ENCODE results near the gene NFIC. TPM values are rescaled to one million over a fixed set of nuclear protein-coding genes. Genes with fewer than 3 reads are reported as not detected.
A peak's percentile ranks its signal among the peaks of the same experiment; 100 is the strongest.

Gene NFIC
- 3.6 TPM for polyA plus RNA-seq (2013, experiment 1 of 4)
- polyA plus RNA-seq (2013, experiment 2 of 4): 5.5 TPM
- polyA plus RNA-seq (2013, experiment 3 of 4): 3.1 TPM
- 2.4 TPM for polyA plus RNA-seq (2013, experiment 4 of 4)

DNA sequence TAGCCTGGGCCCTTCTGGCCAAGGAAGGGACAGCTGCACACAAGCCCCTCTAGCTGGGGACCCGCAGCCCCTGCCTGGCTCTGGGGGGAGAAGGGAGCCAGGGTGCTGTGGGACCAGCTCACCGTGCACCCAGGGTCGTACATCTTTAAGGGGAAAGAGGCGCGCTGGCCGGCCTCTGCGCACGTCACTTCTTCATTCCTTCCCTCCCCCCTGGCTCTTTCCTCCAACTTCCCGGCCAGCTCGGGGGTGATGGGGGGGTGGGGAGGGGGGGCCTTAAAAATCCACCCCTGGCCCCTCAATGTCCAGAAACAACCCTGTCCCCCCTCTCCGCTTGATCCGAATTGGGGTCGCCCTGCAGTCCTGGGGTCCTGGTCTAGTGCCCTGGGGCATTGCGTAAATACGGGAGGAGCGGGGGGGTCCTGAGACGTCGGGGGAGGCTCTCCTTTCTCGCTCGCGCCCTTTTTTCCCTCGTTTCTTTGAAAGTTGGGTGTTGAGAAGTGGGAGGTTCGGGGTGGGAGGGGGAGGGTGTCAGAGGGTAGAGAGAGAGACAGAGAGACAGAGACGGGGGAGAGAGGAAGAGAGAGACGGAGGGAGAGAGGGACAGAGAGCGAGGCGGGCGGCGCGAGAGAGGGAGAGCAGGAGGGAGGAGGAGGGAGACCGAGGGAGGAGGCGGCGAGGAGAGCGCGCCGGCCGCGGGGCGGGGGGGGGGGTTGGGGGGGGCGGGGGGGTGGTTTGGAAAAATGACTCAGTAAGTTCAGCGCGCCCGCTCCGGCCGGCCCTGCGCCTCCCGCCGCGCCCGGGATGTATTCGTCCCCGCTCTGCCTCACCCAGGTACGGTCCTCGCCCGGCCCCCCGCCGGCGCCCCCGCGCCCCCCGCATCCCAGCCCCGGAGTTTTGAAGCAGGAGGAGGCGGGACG lies at the start of gene NFIC:
Gene NFIC (plus strand): TSS at position 748 of the 917 bp plus-strand sequence. CDS start 54 bp downstream, at position 802.
- 1% methylated on average over 41 to 46 of the region's 64 CpGs for WGBS, 2 experiments
- Histone ChIP-seq H3K4me1 (ENCODE audit: control insufficient read depth, insufficient read depth, low read length) (peaks cover 18% of the 10 kb centered on the region), H3K4me3 (ENCODE audit: insufficient read depth, low read depth, low read length) (peak within 1 kb of the TSS; percentile 29)

DNA sequence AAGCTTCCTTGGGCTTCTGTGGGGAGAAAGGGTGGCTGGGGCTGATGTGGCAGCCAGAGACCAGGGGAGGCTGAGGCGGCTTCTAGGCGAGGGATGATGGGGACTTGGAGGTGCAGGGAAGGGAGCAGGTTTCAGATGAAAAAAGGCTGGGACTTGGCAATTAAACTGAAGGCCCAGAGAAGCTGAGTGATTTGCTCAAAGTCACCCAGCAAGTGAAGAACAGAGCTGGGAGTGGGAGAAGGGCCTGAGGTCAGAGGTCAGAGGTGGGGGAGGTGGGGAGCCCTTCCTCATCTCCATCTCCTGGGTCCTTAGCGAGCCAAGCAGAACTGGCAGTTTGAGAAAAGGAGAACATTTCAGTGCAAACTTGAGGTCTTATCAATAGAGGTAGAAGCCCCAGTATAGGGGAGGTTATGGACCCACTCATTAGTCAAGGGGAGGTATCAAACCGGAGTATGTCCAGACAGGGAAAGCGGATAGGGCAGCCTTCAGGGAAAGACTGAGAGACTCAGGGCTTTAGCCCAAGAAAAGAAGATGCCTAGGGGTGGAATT lies 49.6 kb upstream of the NFIC start:
- H3K4me3 ChIP-seq (ENCODE audit: insufficient read depth, low read depth, low read length): no peak overlapping the region
- no peaks in the 10 kb centered on the region for H3K4me1 ChIP-seq (ENCODE audit: control insufficient read depth, insufficient read depth, low read length)
- no peaks in the 10 kb centered on the region for H3K36me3 ChIP-seq (ENCODE audit: control insufficient read depth, insufficient read depth, low read length)
- WGBS, 2 experiments: 87 to 93% methylated on average over 5 of the region's 5 CpGs
- H3K27me3 ChIP-seq (ENCODE audit: control insufficient read depth, insufficient read depth, low read length, poor library complexity, severe bottlenecking): peaks cover 16% of the 10 kb centered on the region
- no peak overlapping the region for H3K27ac ChIP-seq (ENCODE audit: insufficient read depth, low read depth, low read length, poor library complexity, severe bottlenecking)
- no peaks in the 10 kb centered on the region for H3K9me3 ChIP-seq (ENCODE audit: control insufficient read depth, low read length)

More for the DNA sequence above, at the start of gene NFIC:
- Histone ChIP-seq H3K9me3 (ENCODE audit: control insufficient read depth, low read length) (no peaks in the 10 kb centered on the region), H3K27ac (ENCODE audit: insufficient read depth, low read depth, low read length, poor library complexity, severe bottlenecking) (no peak within 1 kb of the TSS), H3K36me3 (ENCODE audit: control insufficient read depth, insufficient read depth, low read length) (no peaks in the 10 kb centered on the region), H3K27me3 (ENCODE audit: control insufficient read depth, insufficient read depth, low read length, poor library complexity, severe bottlenecking) (peaks cover 100% of the 10 kb centered on the region)

DNA sequence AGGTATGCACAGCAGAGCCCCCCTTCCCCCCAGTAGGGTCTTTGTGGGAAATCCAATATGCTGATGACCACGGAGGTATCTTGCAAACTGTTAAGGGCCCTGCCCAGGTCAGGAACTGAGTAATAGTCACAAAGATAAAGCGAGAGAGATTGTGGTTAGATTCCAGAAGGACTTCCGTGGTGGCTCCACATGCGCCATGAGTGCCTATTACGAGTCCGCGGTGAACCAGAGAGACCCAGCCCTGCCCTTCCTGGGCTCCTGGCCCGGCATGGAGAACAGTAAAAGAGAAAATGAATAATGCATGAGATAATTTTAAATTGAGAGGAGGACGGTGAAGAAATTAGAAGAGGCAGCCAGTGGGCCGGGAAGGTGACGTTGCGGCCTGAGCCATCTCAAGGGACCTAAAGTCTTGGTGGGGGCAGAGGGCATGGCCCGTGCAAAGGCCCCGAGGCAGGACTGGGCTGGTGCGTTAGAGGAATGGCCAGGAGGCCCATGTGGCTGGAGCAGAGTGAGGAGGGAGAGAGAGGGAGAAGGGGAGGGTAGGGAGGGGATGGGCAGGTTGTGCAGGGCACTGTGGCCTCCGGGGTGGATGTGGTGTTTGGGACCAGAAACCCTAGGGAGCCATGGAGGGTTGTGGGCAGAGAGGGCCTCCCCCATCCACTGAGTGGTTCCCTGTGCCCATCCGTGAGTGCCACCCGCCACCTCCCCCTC lies 46.6 kb upstream of the NFIC start:
- Histone ChIP-seq H3K27ac (ENCODE audit: insufficient read depth, low read depth, low read length, poor library complexity, severe bottlenecking) (no peak overlapping the region), H3K9me3 (ENCODE audit: control insufficient read depth, low read length) (no peaks in the 10 kb centered on the region), H3K4me1 (ENCODE audit: control insufficient read depth, insufficient read depth, low read length) (no peaks in the 10 kb centered on the region), H3K4me3 (ENCODE audit: insufficient read depth, low read depth, low read length) (no peak overlapping the region), H3K36me3 (ENCODE audit: control insufficient read depth, insufficient read depth, low read length) (no peaks in the 10 kb centered on the region), H3K27me3 (ENCODE audit: control insufficient read depth, insufficient read depth, low read length, poor library complexity, severe bottlenecking) (peaks cover 11% of the 10 kb centered on the region)
- 68 to 71% methylated on average over 18 of the region's 18 CpGs for WGBS, 2 experiments

DNA sequence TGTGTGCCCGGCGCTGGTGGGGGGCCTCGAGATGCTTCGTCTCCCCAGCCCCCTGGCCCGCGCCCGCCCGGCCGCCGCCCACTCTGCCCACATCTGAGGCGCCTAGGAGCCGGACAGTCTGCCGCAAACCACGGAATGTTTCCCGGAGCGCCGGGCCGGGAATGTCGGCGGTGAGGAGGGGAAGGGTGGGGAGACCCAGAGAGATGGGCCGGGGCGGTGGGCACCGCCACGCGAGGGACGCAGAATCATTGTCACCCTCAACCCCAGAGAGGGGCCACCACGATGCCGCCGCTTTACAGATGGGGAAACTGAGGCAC lies 46.1 kb upstream of the NFIC start:
- Histone ChIP-seq H3K4me3 (ENCODE audit: insufficient read depth, low read depth, low read length) (no peak overlapping the region), H3K4me1 (ENCODE audit: control insufficient read depth, insufficient read depth, low read length) (no peaks in the 10 kb centered on the region)
- 75 to 80% methylated on average over 29 of the region's 29 CpGs for WGBS, 2 experiments

DNA sequence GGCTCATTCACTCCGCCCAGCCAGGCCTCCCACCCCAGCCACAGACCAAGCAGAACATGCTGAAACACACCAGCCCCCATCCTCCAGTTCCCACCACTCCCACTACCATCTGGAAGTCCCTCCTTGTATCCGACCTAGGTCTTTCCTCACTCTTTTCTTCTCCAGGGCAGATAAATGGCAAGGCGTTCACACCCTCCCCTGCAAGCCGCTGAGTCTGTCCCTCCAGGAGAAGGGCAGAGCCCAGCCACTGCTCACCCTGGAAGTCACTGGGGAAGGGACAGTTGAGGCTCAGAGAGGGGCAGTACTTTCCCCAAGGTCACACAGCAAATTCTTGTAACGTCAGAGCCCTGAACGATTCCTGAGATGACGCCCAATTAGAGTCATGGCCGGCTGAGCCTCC lies 45.5 kb upstream of the NFIC start:
- WGBS, 2 experiments: 66 to 67% methylated on average over 8 of the region's 8 CpGs

More for the DNA sequence above, 46.1 kb upstream of the NFIC start:
- Histone ChIP-seq H3K36me3 (ENCODE audit: control insufficient read depth, insufficient read depth, low read length) (no peaks in the 10 kb centered on the region), H3K9me3 (ENCODE audit: control insufficient read depth, low read length) (no peaks in the 10 kb centered on the region), H3K27ac (ENCODE audit: insufficient read depth, low read depth, low read length, poor library complexity, severe bottlenecking) (no peak overlapping the region), H3K27me3 (ENCODE audit: control insufficient read depth, insufficient read depth, low read length, poor library complexity, severe bottlenecking) (peaks cover 11% of the 10 kb centered on the region)

DNA sequence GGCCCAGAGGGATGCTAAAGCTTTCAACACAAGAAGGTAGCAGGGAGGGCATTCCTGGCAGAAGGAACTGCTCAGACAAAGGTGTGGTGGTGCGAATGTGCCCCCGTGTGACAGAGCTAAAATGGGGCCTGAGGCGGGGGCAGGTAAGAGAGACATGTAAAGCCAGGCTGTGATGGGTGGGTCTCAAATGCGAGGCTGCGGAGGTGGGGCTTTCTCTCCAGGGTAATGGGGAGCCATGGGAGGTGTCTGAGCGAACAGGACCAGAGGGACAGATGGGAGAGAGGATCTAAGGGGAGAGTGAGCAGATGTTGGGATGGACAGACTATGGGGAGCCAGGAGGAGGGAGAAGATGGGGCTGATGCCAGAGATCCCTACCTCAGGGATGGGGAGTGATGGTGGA lies 44.7 kb upstream of the NFIC start:
- 61 to 63% methylated on average over 6 of the region's 6 CpGs for WGBS, 2 experiments
- H3K9me3 ChIP-seq (ENCODE audit: control insufficient read depth, low read length): no peaks in the 10 kb centered on the region
- no peak overlapping the region for H3K27ac ChIP-seq (ENCODE audit: insufficient read depth, low read depth, low read length, poor library complexity, severe bottlenecking)
- H3K36me3 ChIP-seq (ENCODE audit: control insufficient read depth, insufficient read depth, low read length): no peaks in the 10 kb centered on the region
- H3K4me3 ChIP-seq (ENCODE audit: insufficient read depth, low read depth, low read length): no peak overlapping the region
- no peaks in the 10 kb centered on the region for H3K4me1 ChIP-seq (ENCODE audit: control insufficient read depth, insufficient read depth, low read length)
- peaks cover 11% of the 10 kb centered on the region for H3K27me3 ChIP-seq (ENCODE audit: control insufficient read depth, insufficient read depth, low read length, poor library complexity, severe bottlenecking)

More for the DNA sequence above, 45.5 kb upstream of the NFIC start:
- no peak overlapping the region for H3K4me3 ChIP-seq (ENCODE audit: insufficient read depth, low read depth, low read length)
- H3K36me3 ChIP-seq (ENCODE audit: control insufficient read depth, insufficient read depth, low read length): no peaks in the 10 kb centered on the region
- no peak overlapping the region for H3K27ac ChIP-seq (ENCODE audit: insufficient read depth, low read depth, low read length, poor library complexity, severe bottlenecking)
- peaks cover 11% of the 10 kb centered on the region for H3K27me3 ChIP-seq (ENCODE audit: control insufficient read depth, insufficient read depth, low read length, poor library complexity, severe bottlenecking)
- H3K9me3 ChIP-seq (ENCODE audit: control insufficient read depth, low read length): no peaks in the 10 kb centered on the region
- H3K4me1 ChIP-seq (ENCODE audit: control insufficient read depth, insufficient read depth, low read length): no peaks in the 10 kb centered on the region

DNA sequence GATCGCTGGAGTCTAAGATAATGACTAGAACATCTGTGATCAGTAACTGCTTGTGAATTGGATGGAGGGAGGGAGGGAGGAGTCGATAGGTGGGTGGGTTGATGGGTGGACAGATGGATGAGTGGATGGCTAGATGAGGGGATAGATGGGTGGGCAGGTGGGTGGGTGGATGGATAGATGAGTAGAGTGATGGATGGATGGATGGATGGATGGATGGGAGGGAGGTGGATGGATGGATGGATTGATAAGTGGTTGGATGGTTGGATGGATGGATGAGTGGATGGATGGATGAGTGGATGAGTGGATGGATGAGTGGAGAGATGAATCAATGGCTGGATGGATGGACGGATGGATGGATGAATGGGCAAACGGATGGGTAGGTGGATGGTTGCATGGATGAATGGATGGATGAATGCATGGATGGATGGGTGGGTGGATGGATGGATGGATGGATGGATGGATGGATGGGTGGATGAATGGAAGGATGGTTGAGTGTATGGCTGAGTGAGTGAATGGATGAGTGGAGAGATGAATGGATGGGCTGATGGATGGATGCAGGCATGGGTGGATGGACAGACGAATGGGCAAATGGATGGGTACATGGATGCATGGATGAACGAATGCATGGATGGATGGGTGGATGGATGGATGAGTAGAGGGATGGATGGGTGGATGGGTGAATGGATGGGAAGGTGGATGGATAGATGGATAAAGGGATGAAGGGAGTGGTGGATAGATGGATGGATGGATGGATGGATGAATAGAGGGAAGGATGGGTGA lies 44.0 kb upstream of the NFIC start:
- no peaks in the 10 kb centered on the region for H3K9me3 ChIP-seq (ENCODE audit: control insufficient read depth, low read length)
- 72 to 77% methylated on average over 6 of the region's 6 CpGs for WGBS, 2 experiments
- no peak overlapping the region for H3K27ac ChIP-seq (ENCODE audit: insufficient read depth, low read depth, low read length, poor library complexity, severe bottlenecking)
- H3K4me3 ChIP-seq (ENCODE audit: insufficient read depth, low read depth, low read length): no peak overlapping the region
- no peaks in the 10 kb centered on the region for H3K36me3 ChIP-seq (ENCODE audit: control insufficient read depth, insufficient read depth, low read length)
- H3K27me3 ChIP-seq (ENCODE audit: control insufficient read depth, insufficient read depth, low read length, poor library complexity, severe bottlenecking): peaks cover 11% of the 10 kb centered on the region
- H3K4me1 ChIP-seq (ENCODE audit: control insufficient read depth, insufficient read depth, low read length): no peaks in the 10 kb centered on the region

DNA sequence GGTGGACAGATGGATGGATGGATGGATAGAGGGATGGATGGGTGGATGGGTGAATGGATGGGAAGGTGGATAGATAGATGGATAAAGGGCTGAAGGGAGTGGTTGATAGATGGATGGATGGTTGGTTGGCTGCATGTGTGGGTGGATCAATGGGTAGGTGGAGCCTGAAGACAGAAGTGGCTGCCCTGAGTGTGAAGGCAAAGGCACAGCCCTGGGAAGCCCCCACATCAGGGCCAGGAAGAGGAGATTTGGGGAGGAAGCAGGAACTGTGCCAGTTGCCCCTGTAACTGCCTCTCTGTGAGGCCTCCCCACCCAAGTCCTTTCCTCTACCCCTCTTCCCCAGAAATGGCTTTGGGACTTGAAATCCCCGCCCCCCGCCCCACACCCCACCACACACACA lies 43.4 kb upstream of the NFIC start:
- H3K27ac ChIP-seq (ENCODE audit: insufficient read depth, low read depth, low read length, poor library complexity, severe bottlenecking): no peak overlapping the region
- no peak overlapping the region for H3K4me3 ChIP-seq (ENCODE audit: insufficient read depth, low read depth, low read length)
- WGBS, 2 experiments: 42% methylated on average over 2 of the region's 2 CpGs; no CpG with 5 or more reads in 1 of the 2 experiments
- H3K27me3 ChIP-seq (ENCODE audit: control insufficient read depth, insufficient read depth, low read length, poor library complexity, severe bottlenecking): peaks cover 11% of the 10 kb centered on the region
- H3K9me3 ChIP-seq (ENCODE audit: control insufficient read depth, low read length): no peaks in the 10 kb centered on the region
- H3K4me1 ChIP-seq (ENCODE audit: control insufficient read depth, insufficient read depth, low read length): no peaks in the 10 kb centered on the region
- no peaks in the 10 kb centered on the region for H3K36me3 ChIP-seq (ENCODE audit: control insufficient read depth, insufficient read depth, low read length)

DNA sequence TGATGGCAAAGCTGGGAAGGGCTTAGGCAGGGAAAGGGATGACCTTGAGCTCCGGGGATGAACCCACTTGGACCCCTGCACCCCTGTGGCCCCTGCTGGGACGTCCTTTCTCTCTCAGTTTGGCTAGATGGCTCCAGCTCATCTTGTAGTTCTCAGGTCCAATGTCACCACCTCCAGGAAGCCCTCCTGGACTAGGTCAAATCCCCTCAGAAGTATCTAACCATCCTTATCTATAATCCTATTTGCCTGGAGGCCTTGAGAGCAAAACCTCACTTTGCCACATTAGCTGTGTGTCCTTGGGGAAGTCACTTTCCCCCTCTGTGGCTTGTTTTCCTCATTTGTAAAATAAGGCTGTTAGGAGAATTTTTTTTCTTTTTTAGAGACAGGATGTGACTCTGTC lies 42.7 kb upstream of the NFIC start:
- Histone ChIP-seq H3K27me3 (ENCODE audit: control insufficient read depth, insufficient read depth, low read length, poor library complexity, severe bottlenecking) (peaks cover 11% of the 10 kb centered on the region), H3K4me3 (ENCODE audit: insufficient read depth, low read depth, low read length) (no peak overlapping the region), H3K4me1 (ENCODE audit: control insufficient read depth, insufficient read depth, low read length) (no peaks in the 10 kb centered on the region), H3K27ac (ENCODE audit: insufficient read depth, low read depth, low read length, poor library complexity, severe bottlenecking) (no peak overlapping the region), H3K9me3 (ENCODE audit: control insufficient read depth, low read length) (no peaks in the 10 kb centered on the region), H3K36me3 (ENCODE audit: control insufficient read depth, insufficient read depth, low read length) (no peaks in the 10 kb centered on the region)
- 47 to 60% methylated on average over 2 of the region's 2 CpGs for WGBS, 2 experiments

Data from ectodermal cell (in vitro differentiated cells).